WTC11 (cell line): ENCODE measurements around the gene DLG1. TPM values are rescaled to one million over a fixed set of nuclear protein-coding genes. Genes with fewer than 3 reads are reported as not detected.

ENCODE experiments used
- ATAC-seq: fragments of 200-7000 bp; cut with Tn5 transposase; 2 replicates; pipeline ENCODE4 v1.10.0; 2021; ENCODE audit warnings: mild to moderate bottlenecking, moderate library complexity
- CTCF ChIA-PET: fragments of 300-600 bp; sonication (Branson Sonifier 250); formaldehyde crosslinking; loops from one replicate; lab custom pipeline; 2021; ENCODE audit warnings: antibody characterized with exemption; lab: Charles Lee
- POLR2A ChIA-PET: fragments of 350-600 bp; sonication (Branson Sonifier 250); formaldehyde crosslinking; loops from one replicate; lab custom pipeline; 2021; ENCODE audit warnings: antibody characterized with exemption; lab: Charles Lee
- DNase-seq: peaks from one replicate; pipeline ENCODE4 v3.0.0; 2021; ENCODE audit warnings: low spot score
- H3K27ac Mint-ChIP-seq: 2 replicates; pipeline ENCODE4 v1.8.0; 2021; ENCODE audit warnings: mixed read lengths
- H3K27me3 Mint-ChIP-seq: 2 replicates; pipeline ENCODE4 v1.8.0; 2021; ENCODE audit warnings: low read depth, mild to moderate bottlenecking, moderate library complexity, mixed read lengths
- H3K36me3 Mint-ChIP-seq: 2 replicates; pipeline ENCODE4 v1.8.0; 2021; ENCODE audit warnings: mixed read lengths
- H3K4me1 Mint-ChIP-seq: 2 replicates; pipeline ENCODE4 v1.8.0; 2022; ENCODE audit warnings: mixed read lengths
- H3K4me3 Mint-ChIP-seq: 2 replicates; pipeline ENCODE4 v1.8.0; 2021; ENCODE audit warnings: mild to moderate bottlenecking, moderate library complexity, mixed read lengths
- H3K9me3 Mint-ChIP-seq: 2 replicates; pipeline ENCODE4 v1.8.0; 2021; ENCODE audit warnings: mixed read lengths
- ATF6 ChIP-seq: sonication (generic); formaldehyde crosslinking; IDR thresholded peaks from 2 replicates; pipeline ENCODE4 v1.8.1; 2023; ENCODE audit warnings: mild to moderate bottlenecking, missing genetic modification reagents
- CBFB ChIP-seq: sonication (generic); formaldehyde crosslinking; IDR thresholded peaks from 2 replicates; pipeline ENCODE4 v1.8.1; 2022; ENCODE audit warnings: mild to moderate bottlenecking, low read depth, missing genetic modification reagents
- CREM ChIP-seq: sonication (generic); formaldehyde crosslinking; IDR thresholded peaks from 2 replicates; pipeline ENCODE4 v1.8.1; 2022; ENCODE audit warnings: mild to moderate bottlenecking, missing genetic modification reagents, moderate library complexity
- ELF4 ChIP-seq: sonication (generic); formaldehyde crosslinking; IDR thresholded peaks from 2 replicates; pipeline ENCODE4 v1.8.1; 2022; ENCODE audit warnings: low read depth, mild to moderate bottlenecking, moderate library complexity, missing genetic modification reagents
- ESRRA ChIP-seq: sonication (generic); formaldehyde crosslinking; IDR thresholded peaks from 2 replicates; pipeline ENCODE4 v1.8.1; 2022; ENCODE audit warnings: mild to moderate bottlenecking, missing genetic modification reagents, borderline replicate concordance
- ETV6 ChIP-seq: sonication (generic); formaldehyde crosslinking; IDR thresholded peaks from 2 replicates; pipeline ENCODE4 v1.8.1; 2022; ENCODE audit warnings: mild to moderate bottlenecking, missing genetic modification reagents
- FOXJ3 ChIP-seq: sonication (generic); formaldehyde crosslinking; IDR thresholded peaks from 2 replicates; pipeline ENCODE4 v1.9.0; 2021; ENCODE audit warnings: missing genetic modification reagents, mild to moderate bottlenecking, borderline replicate concordance
- FOXP4 ChIP-seq: sonication (generic); formaldehyde crosslinking; IDR thresholded peaks from 2 replicates; pipeline ENCODE4 v1.8.0; 2022; ENCODE audit warnings: mild to moderate bottlenecking, missing genetic modification reagents
- HMGXB4 ChIP-seq: sonication (generic); formaldehyde crosslinking; IDR thresholded peaks from 2 replicates; pipeline ENCODE4 v1.8.1; 2023; ENCODE audit warnings: mild to moderate bottlenecking, moderate library complexity, missing genetic modification reagents
- JAZF1 ChIP-seq: fragments of 250-450 bp; sonication (Bioruptor Pico); IDR thresholded peaks from 2 replicates; pipeline ENCODE4 v1.9.0; 2021; ENCODE audit warnings: moderate library complexity, mild to moderate bottlenecking, inconsistent platforms
- MXD4 ChIP-seq: fragments of 250-450 bp; sonication (Bioruptor Pico); IDR thresholded peaks from 2 replicates; pipeline ENCODE4 v1.8.0; 2021; ENCODE audit warnings: mild to moderate bottlenecking, moderate library complexity, borderline replicate concordance
- NFATC4 ChIP-seq: fragments of 250-450 bp; sonication (Bioruptor Pico); IDR thresholded peaks from 2 replicates; pipeline ENCODE4 v1.9.0; 2021; ENCODE audit warnings: mild to moderate bottlenecking
- OVOL2 ChIP-seq: fragments of 250-450 bp; sonication (Bioruptor Pico); IDR thresholded peaks from 2 replicates; pipeline ENCODE4 v1.9.0; 2021; ENCODE audit warnings: mild to moderate bottlenecking, borderline replicate concordance
- TCF7 ChIP-seq: sonication (generic); formaldehyde crosslinking; IDR thresholded peaks from 2 replicates; pipeline ENCODE4 v1.8.0; 2022; ENCODE audit warnings: mild to moderate bottlenecking, low read depth, missing genetic modification reagents, moderate library complexity
- TP53 ChIP-seq: sonication (generic); formaldehyde crosslinking; IDR thresholded peaks from 2 replicates; pipeline ENCODE4 v1.8.1; 2023; ENCODE audit warnings: mild to moderate bottlenecking, missing genetic modification reagents
- ZBTB43 ChIP-seq: sonication (generic); formaldehyde crosslinking; IDR thresholded peaks from 2 replicates; pipeline ENCODE4 v1.8.1; 2023; ENCODE audit warnings: mild to moderate bottlenecking, missing genetic modification reagents
- ZNF121 ChIP-seq: sonication (generic); formaldehyde crosslinking; IDR thresholded peaks from 2 replicates; pipeline ENCODE4 v1.8.0; 2023; ENCODE audit warnings: missing genetic modification reagents
- ZNF219 ChIP-seq: sonication (generic); formaldehyde crosslinking; IDR thresholded peaks from 2 replicates; pipeline ENCODE4 v1.8.0; 2023; ENCODE audit warnings: missing genetic modification reagents, mild to moderate bottlenecking, borderline replicate concordance
- ZNF232 ChIP-seq: sonication (generic); formaldehyde crosslinking; IDR thresholded peaks from 2 replicates; pipeline ENCODE4 v1.8.0; 2022; ENCODE audit warnings: mild to moderate bottlenecking, missing genetic modification reagents
- ZNF396 ChIP-seq: fragments of 250-450 bp; sonication (Bioruptor Pico); IDR thresholded peaks from 2 replicates; pipeline ENCODE4 v1.8.0; 2021; ENCODE audit warnings: mild to moderate bottlenecking, moderate library complexity, borderline replicate concordance
- ZNF423 ChIP-seq: fragments of 250-450 bp; sonication (Bioruptor Pico); IDR thresholded peaks from 2 replicates; pipeline ENCODE4 v2.1.2; 2022; ENCODE audit warnings: mild to moderate bottlenecking, moderate library complexity
- ZNF425 ChIP-seq: fragments of 250-450 bp; sonication (Bioruptor Pico); conservative IDR thresholded peaks from 2 replicates; pipeline ENCODE4 v1.9.0; 2021; ENCODE audit warnings: mild to moderate bottlenecking
- ZSCAN18 ChIP-seq: fragments of 250-450 bp; sonication (Bioruptor Pico); IDR thresholded peaks from 2 replicates; pipeline ENCODE4 v2.1.2; 2022; ENCODE audit warnings: mild to moderate bottlenecking, moderate library complexity
- total RNA-seq: library from RNA; stranded (reverse); gene quantifications from 3 replicates; pipeline ENCODE4 v1.2.3, GENCODE V29; 2021

DLG1 gene
- total RNA-seq, 1 experiment from 2014 or later, result 81.1 TPM

- Mint-ChIP-seq H3K4me1 (peaks cover 33% of the 10 kb centered on the region), H3K4me3 (no peak overlapping the region), H3K36me3 (no peaks in the 10 kb centered on the region), H3K9me3 (peaks cover 3% of the 10 kb centered on the region; the same call in 1 of the 2 replicates), H3K27me3 (no peaks in the 10 kb centered on the region; the same call in 1 of the 2 replicates), H3K27ac (no peak overlapping the region)
- POLR2A ChIA-PET, result interaction anchor here (0.7 kb wide), 1 partner anchor 58 kb away, joined by 6 read pairs; no protein-coding TSS in a partner anchor
- DNase-seq (no peak), ATAC-seq (no peak)
- TF ChIP-seq ELF4 (CRISPR knock-in tag) (no peak), CREM (CRISPR knock-in tag) (no peak), MXD4 (no peak), ZSCAN18 (CRISPR knock-in tag) (no peak), FOXJ3 (CRISPR knock-in tag) (no peak), ZNF396 (CRISPR knock-in tag) (no peak), CBFB (CRISPR knock-in tag) (no peak), ESRRA (CRISPR knock-in tag) (no peak), ZNF121 (CRISPR knock-in tag) (no peak), TP53 (CRISPR knock-in tag) (no peak), JAZF1 (CRISPR knock-in tag) (no peak), ATF6 (CRISPR knock-in tag) (no peak), NFATC4 (CRISPR knock-in tag) (no peak), OVOL2 (CRISPR knock-in tag) (no peak), HMGXB4 (CRISPR knock-in tag) (no peak), ZNF232 (no peak), ETV6 (CRISPR knock-in tag) (no peak), ZNF425 (CRISPR knock-in tag) (no peak)
- CTCF ChIA-PET, result interaction anchor here (1.2 kb wide), 1 partner anchor 30 kb away, joined by 3 read pairs; no protein-coding TSS in a partner anchor
Measured at GRCh38 chr3:197308591-197308990, 10.2 kb upstream of the DLG1 start.

GRCh38 chr3:197306374-197307086, 8.1 kb upstream of the DLG1 start:
- Mint-ChIP-seq H3K4me1 (peaks cover 35% of the 10 kb centered on the region), H3K27ac (no peak overlapping the region), H3K36me3 (no peaks in the 10 kb centered on the region), H3K4me3 (no peak overlapping the region), H3K27me3 (no peaks in the 10 kb centered on the region; the same call in 1 of the 2 replicates), H3K9me3 (no peaks in the 10 kb centered on the region)
- ChIA-PET POLR2A (no interaction called here), CTCF (no interaction called here)
- DNase-seq (no peak), ATAC-seq (no peak)
- TF ChIP-seq ZNF423 (no peak), TCF7 (no peak), ZNF219 (no peak), ZBTB43 (CRISPR knock-in tag) (no peak), FOXP4 (CRISPR knock-in tag) (no peak)
